ENCODE results near the gene TBL1X. TPM values are rescaled to one million over a fixed set of nuclear protein-coding genes. Genes with fewer than 3 reads are reported as not detected.
"Not testable (repeated sequence)": the region's sequence is repeated elsewhere in the genome, so short reads cannot be mapped to it uniquely, and the experiment has no call there.

The TBL1X gene
- total and polyA plus RNA-seq, 7 donors = 6.5 to 25.8 (median 16.1) TPM

- TF ChIP-seq POLR2A (IDR thresholded peaks at IDR 0.05) (no peak), EP300 (IDR thresholded peaks at IDR 0.05) (no peak), CTCF (IDR thresholded peaks at IDR 0.05) (no peak), POLR2AphosphoS5 (IDR thresholded peaks at IDR 0.05) (no peak)
- intact Hi-C loops (cut with DNase I) = no loop called here
- Histone ChIP-seq H3K4me3 (no peak overlapping the region), H3K27ac (no peak overlapping the region), H3K4me1 (no peaks in the 10 kb centered on the region), H3K27me3 (no peaks in the 10 kb centered on the region), H3K36me3 (no peaks in the 10 kb centered on the region), H3K9me3 (no peaks in the 10 kb centered on the region)
- no peak for DNase-seq
- WGBS, 2 donors = 60 to 95% methylated on average over 12 of the region's 12 CpGs
Observed at GRCh38 chrX:9429767-9430166, 35.1 kb upstream of the TBL1X start.

GRCh38 chrX:9430346-9430921, 34.4 kb upstream of the TBL1X start:
- H3K36me3 ChIP-seq = no peaks in the 10 kb centered on the region
- no peak overlapping the region for H3K4me3 ChIP-seq
- H3K27me3 ChIP-seq = no peaks in the 10 kb centered on the region
- H3K4me1 ChIP-seq = no peaks in the 10 kb centered on the region
- H3K9me3 ChIP-seq = no peaks in the 10 kb centered on the region
- intact Hi-C loops (cut with DNase I) = no loop called here
- no peak overlapping the region for H3K27ac ChIP-seq
- 74 to 78% methylated on average over 5 of the region's 5 CpGs for WGBS, 2 donors
- no peak for DNase-seq
- TF ChIP-seq EP300 (IDR thresholded peaks at IDR 0.05) (no peak), CTCF (IDR thresholded peaks at IDR 0.05) (no peak), POLR2AphosphoS5 (IDR thresholded peaks at IDR 0.05) (no peak), POLR2A (IDR thresholded peaks at IDR 0.05) (no peak)

- Histone ChIP-seq H3K27me3 (no peaks in the 10 kb centered on the region), H3K4me1 (no peaks in the 10 kb centered on the region), H3K4me3 (no peak overlapping the region), H3K36me3 (no peaks in the 10 kb centered on the region), H3K9me3 (no peaks in the 10 kb centered on the region), H3K27ac (no peak overlapping the region)
- DNase-seq = no peak
- intact Hi-C loops (cut with DNase I) = no loop called here
- WGBS, 2 donors = 70 to 82% methylated on average over 4 of the region's 4 CpGs
- TF ChIP-seq POLR2AphosphoS5 (IDR thresholded peaks at IDR 0.05) (no peak), POLR2A (IDR thresholded peaks at IDR 0.05) (no peak), EP300 (IDR thresholded peaks at IDR 0.05) (no peak), CTCF (IDR thresholded peaks at IDR 0.05) (no peak)
Observed at GRCh38 chrX:9431281-9431680, 33.6 kb upstream of the TBL1X start.

- TF ChIP-seq POLR2AphosphoS5 (IDR thresholded peaks at IDR 0.05) (no peak), CTCF (IDR thresholded peaks at IDR 0.05) (no peak), EP300 (IDR thresholded peaks at IDR 0.05) (no peak), POLR2A (IDR thresholded peaks at IDR 0.05) (no peak)
- Histone ChIP-seq H3K4me3 (no peak overlapping the region), H3K36me3 (no peaks in the 10 kb centered on the region), H3K27ac (no peak overlapping the region), H3K9me3 (no peaks in the 10 kb centered on the region), H3K4me1 (no peaks in the 10 kb centered on the region), H3K27me3 (no peaks in the 10 kb centered on the region)
- WGBS, 2 donors = 79 to 83% methylated on average over 3 of the region's 3 CpGs
- no peak for DNase-seq
- intact Hi-C loops (cut with DNase I) = no loop called here
Observed at GRCh38 chrX:9433596-9433995, 31.3 kb upstream of the TBL1X start.

GRCh38 chrX:9434051-9434550, 30.8 kb upstream of the TBL1X start:
- intact Hi-C loops (cut with DNase I) = no loop called here
- 86 to 88% methylated on average over 3 of the region's 3 CpGs for WGBS, 2 donors

GRCh38 chrX:9435086-9435485, 29.8 kb upstream of the TBL1X start:
- H3K36me3 ChIP-seq; DNase-seq; H3K9me3 ChIP-seq; H3K27ac ChIP-seq; H3K27me3 ChIP-seq; H3K4me3 ChIP-seq; H3K4me1 ChIP-seq; intact Hi-C loops (cut with DNase I): not testable (repeated sequence)
- 82 to 87% methylated on average over 2 of the region's 2 CpGs for WGBS, 2 donors

More at GRCh38 chrX:9434051-9434550, 30.8 kb upstream of the TBL1X start:
- H3K36me3 ChIP-seq = no peaks in the 10 kb centered on the region
- no peak overlapping the region for H3K4me3 ChIP-seq
- TF ChIP-seq POLR2A (IDR thresholded peaks at IDR 0.05) = no peak
- no peak for TF ChIP-seq POLR2AphosphoS5 (IDR thresholded peaks at IDR 0.05)
- TF ChIP-seq EP300 (IDR thresholded peaks at IDR 0.05) = no peak
- no peak for DNase-seq
- no peak overlapping the region for H3K27ac ChIP-seq
- no peaks in the 10 kb centered on the region for H3K4me1 ChIP-seq
- H3K9me3 ChIP-seq = no peaks in the 10 kb centered on the region
- no peaks in the 10 kb centered on the region for H3K27me3 ChIP-seq
